CD1c-positive myeloid dendritic cell (primary cell): ENCODE results near the gene MAP4K2.
"Not testable (repeated sequence)": the region's sequence is repeated elsewhere in the genome, so short reads cannot be mapped to it uniquely, and the experiment has no call there.

Experiments used
- DNase-seq: peaks from one replicate; pipeline ENCODE4 v3.0.0-alpha.2; 2016; ENCODE audit errors: extremely low spot score

The MAP4K2 gene

DNA sequence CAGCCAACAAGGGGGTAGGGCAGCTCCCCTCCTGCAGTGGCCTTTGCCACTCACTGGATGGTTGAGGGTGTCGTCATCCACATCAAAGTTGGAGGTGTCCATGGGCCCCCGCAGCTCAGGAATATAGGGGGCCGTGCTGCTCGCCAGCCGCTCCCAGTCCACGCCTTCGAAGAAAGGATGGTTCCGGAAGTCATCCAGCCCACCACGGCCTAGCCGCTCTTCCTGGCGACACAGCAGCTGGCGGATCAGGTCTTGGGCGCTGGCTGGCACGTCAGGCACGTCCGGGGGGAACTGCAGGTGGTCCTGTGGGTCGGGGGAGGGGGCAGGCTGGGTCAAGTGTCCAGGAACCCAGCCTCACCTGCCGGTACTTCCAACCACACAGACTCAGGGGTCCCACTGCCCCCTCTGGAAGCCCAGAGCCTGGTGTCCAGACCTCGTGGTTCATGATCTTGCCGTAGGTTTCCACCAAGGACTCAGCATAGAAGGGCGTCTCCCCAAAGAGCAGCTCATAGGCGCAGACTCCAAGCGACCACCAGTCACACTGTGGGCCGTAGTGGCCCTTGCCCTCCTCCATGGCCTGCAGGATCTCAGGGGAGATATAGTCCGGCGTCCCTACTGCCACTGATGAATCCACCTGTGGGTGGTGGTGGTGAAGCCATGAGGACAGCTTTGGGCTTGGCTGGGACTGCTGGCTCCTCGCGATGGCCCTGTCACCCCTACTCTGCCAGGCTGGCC is 35.8 kb upstream of the MAP4K2 start:
- DNase-seq = no peak

DNA sequence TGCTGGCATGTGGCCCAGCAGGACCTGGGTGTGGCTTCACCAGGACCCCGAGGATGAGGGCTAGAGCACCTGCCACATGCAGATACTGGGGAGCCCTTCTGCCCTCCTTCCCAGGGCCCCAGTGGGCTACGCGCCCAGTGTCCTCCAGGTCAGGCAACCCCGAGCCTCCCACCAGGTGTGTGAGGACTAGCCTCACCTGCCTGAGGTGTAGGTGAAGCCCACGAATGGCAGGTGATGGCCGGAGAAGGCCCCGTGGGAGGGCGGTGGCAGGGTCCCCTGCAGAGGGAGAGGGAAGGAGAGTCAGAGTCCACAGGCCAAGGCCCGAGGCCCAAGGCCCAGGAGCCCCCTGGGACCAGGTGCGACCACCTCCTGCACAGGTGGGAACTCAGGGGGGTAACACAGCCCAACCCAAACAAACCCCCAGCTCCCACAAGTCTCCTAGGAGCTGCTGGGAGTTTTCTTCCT is 34.9 kb upstream of the MAP4K2 start:
- DNase-seq = no peak

DNA sequence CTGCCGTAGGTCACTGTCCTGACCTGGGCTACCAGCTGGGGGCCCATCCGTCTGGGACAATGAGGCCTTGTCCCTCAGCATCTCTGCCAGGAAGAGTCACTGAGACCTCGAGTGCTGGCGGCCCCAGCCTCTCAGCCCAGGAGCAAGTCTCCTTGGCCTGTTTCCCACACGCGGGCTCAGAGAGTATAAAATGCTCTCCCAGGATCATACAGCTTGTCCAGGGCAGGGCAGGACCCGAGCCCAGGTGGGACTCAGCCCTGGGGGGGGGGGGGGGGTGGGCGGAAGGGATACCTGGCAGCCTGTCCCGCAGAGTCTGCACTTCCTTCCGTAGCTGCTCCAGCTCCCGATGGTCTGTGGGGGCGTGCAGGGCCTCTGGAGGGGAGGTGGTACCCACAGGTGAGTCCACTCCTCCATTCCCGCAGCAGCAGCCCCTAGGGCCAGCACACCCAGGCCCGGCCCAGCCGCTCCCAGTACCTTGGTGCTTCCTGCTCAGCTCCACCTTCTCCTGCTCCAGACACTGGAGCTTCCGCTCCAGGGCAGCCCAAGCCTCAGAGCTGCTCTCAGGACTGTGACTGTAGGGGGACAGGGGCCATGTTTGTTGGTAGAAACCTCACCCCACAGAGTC is 33.5 kb upstream of the MAP4K2 start:
- no peak for DNase-seq

DNA sequence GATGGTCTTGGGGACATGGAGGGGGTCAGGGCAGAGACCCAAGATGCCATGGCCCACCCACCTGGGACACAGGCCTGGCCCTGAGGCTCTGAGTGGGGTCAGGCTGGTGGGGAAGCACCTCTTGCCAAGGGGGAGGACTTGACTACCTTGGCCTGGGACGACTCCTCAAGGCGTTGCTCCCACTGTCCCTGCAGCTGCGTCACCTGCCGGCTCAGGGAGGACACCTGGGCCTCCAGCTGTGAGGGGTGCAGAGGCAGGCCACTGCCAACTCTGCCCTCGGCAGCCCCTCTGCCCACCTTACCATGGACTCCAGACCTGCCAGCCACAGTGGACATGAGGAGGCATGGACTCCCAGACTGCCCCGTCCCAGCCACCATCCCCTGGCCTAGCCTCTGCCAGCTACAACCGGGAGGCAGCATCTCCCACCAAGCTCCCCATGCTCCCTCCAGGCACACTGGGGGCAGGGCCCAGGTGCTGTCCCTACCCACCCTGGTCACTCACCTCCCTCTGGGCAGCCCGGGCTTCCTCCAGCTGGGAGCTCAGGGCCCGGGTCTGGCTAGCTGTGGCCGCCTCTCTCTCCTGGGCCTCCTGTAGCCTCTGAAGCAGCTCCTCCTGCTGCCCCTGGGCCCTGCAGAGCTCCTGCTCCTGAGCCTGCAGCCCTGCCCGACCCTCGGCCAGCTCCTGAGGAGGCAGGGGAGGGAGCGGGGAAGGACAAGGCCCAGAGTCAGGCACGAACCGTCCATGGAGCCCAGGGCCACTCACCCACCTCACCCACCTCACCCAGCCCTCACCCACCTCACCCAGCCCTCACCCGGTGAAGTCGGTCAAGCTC is 32.8 kb upstream of the MAP4K2 start:
- DNase-seq = no peak

DNA sequence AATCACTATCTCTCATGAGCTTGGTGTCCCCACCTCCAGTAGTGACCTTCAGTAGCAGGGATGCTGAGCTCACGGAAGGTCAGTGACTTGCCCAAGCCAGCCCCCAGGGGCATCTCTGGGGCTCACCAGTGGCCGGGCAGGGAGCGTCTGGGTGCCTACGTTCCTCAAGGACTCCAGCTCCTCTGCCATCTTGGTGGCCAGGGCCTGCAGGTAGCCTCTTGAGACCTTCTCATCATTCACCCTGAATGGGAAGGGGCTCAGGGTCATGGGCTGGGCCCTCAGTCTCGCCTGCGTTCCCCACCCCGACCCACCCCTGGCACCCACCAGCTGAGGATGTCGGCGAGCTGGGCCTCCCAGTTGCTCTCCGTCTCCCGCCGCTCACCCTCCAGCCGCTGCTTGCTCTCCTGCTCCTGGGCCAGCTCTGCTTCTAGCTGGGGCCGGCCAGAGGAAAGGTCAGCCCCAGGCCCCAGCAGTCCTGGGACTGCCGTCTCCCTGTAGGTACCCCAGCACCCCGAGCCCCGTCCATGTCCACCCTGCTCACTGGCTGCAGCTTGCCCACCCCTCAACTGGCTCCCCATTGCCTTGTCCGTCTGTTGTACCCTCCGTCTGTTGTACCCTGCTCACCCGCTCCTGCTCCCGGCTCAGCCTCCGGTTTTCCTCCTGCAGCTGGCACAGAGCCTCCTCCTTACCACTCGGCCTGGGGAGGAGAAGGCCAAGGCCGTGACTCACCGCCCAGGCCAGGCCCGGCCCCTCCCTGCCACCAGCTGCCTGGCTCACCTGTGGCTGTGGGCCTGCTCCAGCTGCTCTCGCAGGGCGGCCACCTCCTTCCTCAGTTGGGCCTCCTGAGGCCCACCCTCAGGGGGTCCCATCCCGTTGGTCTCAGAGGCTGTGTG is 32.0 kb upstream of the MAP4K2 start:
- DNase-seq = no peak

DNA sequence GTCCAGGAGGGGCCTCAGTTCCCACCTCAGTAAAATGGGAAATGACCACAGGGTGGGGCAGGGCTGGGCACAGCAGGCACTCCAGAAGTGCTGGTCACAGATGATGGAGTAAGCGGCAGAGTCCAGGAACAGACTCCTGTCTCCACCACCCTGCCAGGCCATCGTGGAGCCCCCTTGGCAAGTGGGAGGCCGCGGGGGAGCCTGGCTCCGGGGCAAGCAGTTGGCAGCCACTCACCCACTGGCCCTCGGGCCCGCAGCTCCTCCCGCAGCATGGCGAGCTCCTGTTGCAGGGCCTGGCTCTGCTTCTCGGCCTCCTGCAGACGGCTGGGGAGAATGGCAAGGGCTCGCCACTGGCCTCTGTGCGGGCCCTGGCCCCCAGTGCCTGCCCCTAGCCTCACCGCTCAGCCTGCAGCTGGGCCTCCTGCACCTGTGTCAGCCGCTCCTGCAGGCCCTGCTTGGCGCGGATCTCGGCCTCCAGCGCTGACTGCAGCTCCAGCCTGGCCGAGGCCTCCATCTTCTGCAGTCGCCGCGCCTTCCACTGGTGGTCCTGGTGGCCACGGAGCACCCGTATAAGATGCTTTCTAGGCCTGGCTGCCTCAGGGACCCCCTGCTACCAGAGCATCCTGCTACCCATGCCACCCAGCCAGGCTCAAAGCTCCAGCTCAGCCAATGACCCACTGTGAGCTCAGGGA is 31.2 kb upstream of the MAP4K2 start:
- DNase-seq = no peak

DNA sequence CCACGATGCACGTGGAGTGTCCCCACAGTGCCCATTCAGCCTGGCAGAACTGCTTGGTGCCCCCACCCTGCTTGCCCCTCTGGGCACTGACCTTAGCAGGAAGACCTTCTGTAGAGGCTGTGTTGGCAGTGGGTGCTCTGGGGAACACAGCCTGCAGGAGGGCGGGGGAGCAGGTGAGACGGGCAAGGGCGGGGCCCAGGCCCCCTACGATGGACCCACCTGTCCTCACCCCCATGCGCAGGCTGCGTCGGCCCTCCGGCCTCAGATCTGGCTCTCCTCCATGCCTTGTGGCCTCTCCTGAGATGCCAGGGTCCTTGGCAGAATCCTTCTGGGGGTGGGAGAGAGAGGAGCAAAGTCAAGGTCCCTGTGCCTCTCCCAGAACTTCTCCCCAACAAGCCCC is 30.5 kb upstream of the MAP4K2 start:
- no peak for DNase-seq

DNA sequence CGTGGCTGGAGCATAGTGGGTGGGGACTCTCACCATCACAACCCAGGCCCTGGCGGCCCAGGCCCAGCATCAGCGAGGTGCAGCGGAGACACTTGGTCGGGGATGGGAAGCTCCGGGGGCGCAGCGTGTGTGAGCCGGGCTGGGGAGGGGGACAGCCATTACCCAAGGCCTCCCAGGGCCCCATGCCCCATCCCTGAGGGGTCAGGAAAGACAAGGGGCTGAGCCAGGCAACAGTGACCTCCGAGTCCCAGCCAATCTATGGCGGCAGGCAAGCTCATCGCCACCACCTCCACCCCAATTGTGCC is 30.1 kb upstream of the MAP4K2 start:
- no peak for DNase-seq

DNA sequence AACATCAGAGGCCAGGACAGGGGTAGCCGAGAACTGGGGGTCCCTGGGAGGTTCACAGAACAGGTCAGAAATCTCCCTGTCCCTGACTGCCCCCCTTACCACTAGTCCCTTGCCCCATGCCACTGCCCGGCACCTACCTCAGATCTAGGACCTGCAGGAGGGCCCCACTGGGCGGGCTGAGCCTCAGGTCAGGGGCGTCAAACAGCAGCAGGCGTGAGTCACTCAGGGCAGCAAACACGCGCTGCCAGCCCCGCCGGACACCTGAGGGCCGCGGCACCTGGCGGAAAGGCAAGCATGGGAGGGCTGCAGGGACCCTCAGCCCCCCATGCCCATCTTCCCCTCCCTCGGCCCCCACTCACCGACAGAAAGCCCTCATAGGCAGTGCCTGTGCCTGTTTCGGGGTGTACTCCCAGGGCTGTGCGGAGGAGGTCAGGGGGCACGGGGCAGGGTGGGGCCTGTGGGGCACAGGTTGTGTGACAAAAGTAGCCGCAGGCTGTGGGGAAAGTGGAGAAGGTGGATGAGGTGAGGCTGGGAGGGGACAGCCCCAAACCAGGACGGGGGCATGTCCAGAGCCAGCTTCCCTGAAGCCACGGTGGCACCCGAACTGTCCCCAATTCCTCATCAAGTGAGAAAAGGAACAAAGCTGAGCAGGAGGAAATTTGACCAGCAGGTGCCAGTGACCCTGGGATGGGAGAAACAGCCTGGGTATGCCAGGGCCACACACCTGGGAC is 29.6 kb upstream of the MAP4K2 start:
- DNase-seq = no peak

DNA sequence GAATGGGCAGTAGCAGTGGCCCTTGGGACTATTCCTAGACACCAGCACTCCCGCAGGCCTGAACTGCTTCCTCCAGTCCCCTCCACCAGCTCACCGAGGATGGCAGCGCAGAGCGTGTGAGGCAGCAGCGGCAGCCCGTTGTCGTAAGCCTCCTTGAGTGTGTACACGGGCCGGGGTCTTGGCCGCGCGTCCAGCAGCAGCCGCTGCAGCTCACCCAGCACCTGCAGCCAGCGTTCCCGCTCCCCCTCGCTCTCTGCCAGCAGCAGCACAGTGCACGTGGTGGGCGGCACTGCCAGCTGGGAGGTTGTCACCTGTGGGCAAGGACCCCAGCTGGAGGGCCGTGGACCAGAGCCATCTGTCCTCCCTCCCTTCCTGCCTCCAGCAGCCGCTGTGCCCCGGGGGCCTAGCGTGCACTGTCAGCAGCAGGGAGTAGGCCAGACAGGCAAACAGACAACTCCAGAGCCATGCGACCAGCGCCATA is 28.4 kb upstream of the MAP4K2 start:
- DNase-seq = no peak

DNA sequence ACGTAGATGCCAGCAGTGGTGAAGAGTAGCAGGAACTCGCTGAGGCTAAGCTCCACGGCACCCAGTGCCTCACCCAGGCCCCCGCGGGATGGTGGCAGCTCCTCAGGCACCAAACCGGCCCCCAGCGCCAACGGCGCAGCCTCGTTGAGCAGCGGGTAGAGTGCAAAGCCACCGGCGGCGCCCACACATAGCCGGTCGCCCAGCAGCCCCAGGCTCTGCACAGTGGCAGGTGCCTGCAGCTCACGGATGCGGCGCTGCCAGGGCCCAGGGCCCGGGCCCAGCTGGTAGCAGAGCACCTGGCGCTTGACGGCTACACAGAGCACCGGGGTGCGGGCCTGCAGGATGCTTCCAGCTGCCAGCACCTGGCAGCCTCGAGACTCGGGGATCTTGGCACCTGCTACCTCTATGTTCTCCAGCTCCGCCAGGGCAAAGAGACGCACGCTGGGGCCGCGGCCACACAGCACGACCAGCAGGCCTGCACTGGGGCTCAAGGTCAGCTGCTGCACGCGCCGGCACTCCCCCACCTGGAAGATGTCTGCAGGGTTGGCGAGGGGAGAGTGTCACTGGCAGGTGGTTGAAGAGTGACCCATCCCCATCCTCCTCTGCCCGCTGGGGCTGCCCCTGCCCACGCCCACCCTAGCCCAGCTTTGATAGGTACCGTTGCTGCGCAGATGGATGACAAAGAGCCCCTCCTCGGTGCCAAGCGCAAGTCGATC is 26.7 kb upstream of the MAP4K2 start:
- no peak for DNase-seq

DNA sequence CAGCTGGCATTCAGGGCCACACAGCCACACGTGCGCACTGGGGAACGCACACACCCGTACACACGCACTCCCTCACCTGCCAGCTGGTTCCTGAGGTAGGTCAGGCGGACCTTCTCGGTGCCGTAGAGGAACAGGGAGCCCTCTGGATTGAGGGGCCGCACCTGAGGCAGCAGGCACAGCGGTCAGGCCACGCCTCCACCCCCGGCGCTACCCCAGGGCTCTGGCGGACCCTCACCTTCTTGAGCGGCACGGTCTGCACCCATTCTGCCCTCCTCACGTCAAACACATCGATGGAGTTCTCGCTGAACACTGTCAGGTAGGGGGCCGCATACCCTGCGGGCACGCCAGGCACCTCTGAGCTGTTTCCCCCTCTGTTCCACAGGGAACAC is 24.4 kb upstream of the MAP4K2 start:
- no peak for DNase-seq

DNA sequence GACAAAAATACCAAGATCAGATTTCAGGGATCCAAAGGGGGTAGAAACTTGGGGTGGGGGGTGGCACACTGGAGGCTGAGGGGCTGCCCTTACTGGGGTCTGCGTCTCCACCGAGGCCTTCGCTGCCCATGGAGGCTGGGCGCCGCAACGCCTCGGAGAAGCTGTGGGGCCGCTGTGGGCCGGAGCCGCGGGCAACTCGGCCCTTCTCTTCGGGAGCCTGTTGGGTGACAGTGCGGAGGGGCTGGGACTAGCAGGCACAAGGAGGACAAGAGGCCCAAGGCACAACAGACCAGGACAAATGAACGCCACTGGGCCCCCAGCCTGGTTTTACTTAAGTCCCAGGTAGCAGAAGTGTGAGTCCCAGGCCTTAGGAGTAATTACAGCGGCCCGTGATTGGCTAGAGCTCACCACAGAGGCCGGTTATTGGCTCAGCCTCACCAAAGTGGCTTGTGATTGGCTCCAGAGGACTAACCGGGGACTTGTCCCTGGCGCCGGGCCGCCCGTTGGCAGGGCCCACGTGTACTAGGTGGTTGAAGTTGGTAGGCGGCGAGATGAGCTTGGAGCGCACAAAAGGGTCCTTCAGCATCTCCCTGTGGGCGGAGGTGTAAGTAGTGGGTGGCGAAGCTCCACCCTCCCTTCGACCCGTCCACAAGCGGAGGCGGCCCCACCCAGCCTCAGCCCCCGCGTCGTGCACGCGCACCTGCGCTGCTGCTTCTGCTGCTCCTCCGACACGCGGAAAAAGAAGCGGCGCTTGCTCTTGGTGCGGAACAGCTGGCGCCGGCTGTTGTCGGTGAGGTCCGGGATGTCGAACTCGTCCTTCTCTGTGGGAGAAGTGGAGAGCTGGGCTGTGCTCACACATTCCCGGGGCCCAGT is 23.8 kb upstream of the MAP4K2 start:
- DNase-seq = no peak

DNA sequence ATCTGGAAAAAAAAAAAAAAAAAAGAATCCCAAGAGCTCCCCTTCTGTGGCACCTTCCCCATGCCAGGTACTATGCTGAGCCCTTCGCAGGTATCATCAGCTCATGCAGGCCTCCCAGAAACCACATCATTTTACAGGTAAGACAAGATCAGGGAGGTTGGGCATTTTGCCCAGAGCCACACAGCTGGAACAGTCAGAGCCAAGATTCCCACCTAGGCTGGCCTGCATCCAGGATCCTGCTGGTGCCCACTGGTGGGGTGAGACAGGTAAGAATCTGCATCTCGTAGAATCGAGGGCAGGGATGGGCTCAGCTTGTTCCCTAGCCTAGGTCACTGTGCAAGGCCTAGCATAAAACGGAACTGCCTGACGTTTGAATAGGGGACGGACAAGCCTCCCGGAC is 23.0 kb upstream of the MAP4K2 start:
- DNase-seq = no peak

DNA sequence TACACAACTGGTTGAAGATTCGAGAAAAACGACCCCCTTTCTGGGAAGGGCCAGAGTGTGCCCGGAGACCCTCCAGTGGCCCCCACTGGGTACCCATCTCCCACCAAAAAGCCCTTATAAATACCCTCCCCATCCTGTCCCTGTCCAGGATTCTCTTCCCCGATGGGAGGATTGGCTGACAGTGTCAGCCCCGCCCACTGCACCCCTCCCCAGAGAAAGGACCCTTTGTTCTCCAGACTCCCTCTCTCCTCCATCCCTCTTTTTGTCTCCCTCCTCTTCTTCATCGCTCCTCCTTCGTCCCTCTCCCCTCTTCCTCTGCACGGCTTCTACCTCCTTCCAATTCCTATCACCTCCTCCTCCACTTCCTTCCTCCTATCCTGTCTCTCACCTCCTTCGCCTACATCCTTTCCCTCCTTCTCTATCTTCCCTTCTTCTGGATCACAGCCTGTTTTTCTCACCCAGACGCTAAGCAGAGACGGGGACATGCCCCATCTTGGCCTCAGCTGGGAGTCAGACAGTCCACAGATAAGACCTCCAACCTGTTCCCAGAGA is 20.6 kb upstream of the MAP4K2 start:
- DNase-seq = no peak

DNA sequence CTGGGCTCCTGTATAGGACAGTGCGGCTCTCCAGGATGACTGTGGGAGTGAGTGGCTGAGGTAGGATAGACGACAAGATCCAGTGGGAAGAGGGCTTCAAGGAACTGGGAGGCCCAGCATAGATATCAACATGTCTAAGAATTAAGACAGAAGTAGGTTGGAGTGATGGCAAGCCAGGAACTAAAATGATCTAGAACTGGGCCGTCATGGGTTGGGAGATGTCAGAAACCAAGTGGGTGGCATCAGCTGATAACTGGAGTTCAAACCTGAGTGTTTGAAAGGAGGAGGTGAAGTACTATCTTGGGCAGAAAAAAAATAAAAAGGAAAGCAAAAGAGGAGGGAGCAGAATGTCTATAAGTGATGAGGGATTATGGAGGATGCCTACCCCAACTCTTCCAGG is 14.5 kb upstream of the MAP4K2 start:
- no peak for DNase-seq

DNA sequence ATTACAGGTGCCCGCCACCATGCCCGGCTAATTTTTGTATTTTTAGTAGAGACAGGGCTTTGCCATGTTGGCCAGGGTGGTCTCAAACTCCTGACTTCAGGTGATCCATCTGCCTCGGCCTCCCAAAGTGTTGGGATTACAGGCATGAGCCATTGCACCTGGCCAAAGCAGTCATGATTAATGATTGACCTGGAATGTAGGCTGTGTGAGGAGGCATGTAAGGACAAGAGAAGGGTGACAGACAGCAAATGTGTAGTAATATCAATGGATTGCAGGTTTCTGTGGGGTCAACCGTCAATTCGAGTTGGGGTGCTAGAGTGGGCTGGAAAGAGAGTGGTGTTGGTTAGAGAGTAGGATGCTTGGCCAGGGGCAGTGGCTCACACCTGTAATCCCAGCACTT is 12.4 kb upstream of the MAP4K2 start:
- DNase-seq = not testable (repeated sequence)

DNA sequence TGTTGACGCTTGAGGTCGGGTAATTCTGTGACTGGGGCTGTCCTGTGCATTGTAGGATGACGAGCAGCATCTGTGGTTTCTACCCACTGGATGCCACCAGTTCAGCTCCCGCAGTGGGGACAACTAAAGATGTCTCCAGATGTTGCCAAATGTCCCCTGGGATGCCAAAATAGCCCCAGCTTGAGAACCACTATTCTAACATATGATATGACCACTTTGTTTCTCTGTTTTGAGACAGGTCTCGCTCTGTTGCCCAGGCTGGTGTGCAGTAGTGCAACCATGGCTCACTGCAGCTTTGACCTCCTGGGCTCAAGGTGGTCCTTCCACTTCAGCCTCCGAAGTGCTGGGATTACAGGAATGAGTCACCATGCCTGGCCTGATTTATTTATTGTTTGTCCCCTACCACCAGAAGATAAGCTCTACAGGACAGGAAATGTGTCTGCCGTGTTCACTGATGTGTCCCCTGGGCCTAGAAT is 11.7 kb upstream of the MAP4K2 start:
- no peak for DNase-seq
